ENCODE measurements around the gene WIPF3.
"Not testable (repeated sequence)": the region's sequence is repeated elsewhere in the genome, so short reads cannot be mapped to it uniquely, and the experiment has no call there.

The WIPF3 gene

DNA sequence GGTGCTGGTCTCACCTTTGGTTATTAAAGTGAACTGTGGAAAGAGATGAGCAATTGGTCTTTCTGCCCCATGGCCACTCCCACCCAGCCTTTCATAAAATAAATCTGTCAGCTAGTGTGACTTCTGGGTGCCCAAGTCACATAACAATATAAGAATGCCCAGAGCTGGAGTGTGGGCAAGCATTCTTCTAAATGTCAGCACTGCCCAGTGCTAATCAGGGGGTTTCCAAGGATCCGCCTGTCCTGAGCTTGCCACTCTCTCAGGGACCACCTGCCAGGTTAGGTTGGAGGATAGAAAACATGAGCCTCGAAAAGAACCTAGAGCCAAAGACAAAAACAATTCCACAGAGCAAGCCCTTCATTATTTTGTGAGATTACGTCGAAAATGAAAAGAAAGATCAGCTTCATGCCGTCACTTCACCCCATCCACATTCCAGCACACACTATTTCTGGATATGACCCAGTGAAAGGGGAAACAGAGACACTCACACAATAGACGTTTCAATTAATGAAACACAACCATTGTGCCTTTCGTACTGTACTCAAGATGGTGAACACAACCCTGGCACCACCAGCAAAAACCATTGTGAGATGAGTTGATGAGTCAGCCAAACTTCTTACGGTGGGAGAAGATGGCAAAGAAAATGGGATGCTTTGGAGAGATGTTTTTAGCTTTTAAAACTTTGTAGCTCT lies 152.5 kb downstream of the WIPF3 start:
- no peak for DNase-seq

DNA sequence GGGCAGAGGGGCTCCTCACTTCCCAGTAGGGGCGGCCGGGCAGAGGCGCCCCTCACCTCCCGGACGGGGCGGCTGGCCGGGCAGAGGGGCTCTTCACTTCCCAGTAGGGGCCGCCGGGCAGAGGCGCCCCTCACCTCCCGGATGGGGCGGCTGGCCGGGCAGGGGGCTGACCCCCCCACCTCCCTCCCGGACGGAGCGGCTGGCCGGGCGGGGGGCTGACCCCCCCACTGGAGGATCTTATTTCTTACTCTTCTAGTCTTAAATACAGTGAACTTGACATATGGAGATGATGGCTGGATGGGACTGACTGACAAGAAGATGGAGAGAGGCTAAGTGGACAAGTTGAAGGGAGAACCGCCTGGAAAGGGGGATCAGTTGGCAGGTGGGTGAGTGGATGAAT lies 155.3 kb downstream of the WIPF3 start:
- not testable (repeated sequence) for DNase-seq

DNA sequence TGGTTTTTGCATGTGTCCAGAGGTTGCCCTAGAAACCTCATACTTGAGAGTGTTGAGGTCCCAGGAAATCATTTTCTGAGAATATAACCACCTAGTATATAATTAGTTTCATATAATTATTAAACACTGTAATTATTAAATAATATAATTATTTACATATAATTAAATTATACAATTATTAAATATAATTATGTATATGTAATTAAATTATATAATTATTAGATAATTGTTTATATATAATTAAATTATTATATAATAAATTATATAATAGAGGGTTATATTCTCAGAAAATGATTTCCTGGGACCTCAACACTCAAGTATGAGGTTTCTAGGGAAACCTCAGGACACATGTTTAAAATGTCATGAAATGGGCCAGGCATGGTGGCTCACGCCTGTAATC lies 155.7 kb downstream of the WIPF3 start:
- no peak for DNase-seq

DNA sequence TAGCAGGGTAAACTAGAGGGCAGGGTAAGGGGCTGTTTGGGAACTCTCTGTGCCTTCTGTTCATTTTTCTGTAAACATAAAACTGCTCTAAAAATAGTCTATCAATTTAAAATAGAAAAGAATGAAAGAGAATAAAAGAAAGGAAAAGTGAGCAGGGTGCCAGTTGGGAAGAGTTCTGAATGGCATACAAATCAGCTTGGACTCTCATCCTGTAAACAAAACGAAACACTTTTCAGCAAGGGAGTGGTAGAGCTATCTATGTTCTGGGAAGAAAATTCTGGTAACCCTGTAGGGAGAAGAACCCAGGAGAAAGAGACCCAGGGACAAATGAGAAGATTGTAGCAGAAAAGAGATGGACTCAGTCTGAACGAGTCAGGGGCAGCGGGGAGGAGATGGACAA lies 158.7 kb downstream of the WIPF3 start:
- DNase-seq, result no peak

Data from NCI-H774 (cell line).